SK-N-SH (cell line): ENCODE results near the gene WNT2. TPM values are rescaled to one million over a fixed set of nuclear protein-coding genes. Genes with fewer than 3 reads are reported as not detected.
A peak's percentile ranks its signal among the peaks of the same experiment; 100 is the strongest.

ENCODE experiments used
- CTCF ChIA-PET: fragments of 300-600, 350-600 bp; formaldehyde crosslinking; extraction: SDS; loops from one replicate; lab custom pipeline; 2021; lab: Yijun Ruan, JAX
- POLR2A ChIA-PET: fragments of 350-600 bp; sonication (Branson Sonifier 250); formaldehyde crosslinking; extraction: SDS; loops from one replicate; lab custom pipeline; 2020; ENCODE audit warnings: antibody characterized with exemption, inconsistent platforms; lab: Yijun Ruan, JAX
- DNase-seq: peaks from one replicate; pipeline ENCODE4 v3.0.0; 2012
- H2AFZ ChIP-seq: fragments of 200-600 bp; sonication (generic); 2 replicates; pipeline ENCODE4 v1.8.1; 2016; ENCODE audit warnings: antibody characterized with exemption, mild to moderate bottlenecking, low read depth
- H3F3A ChIP-seq: fragments of 200-600 bp; sonication (generic); replicated peaks from 2 replicates; pipeline ENCODE3; 2016; ENCODE audit warnings: antibody characterized with exemption, mild to moderate bottlenecking; ENCODE audit not compliant: insufficient read depth
- H3K27ac ChIP-seq, 2 experiments: fragments of 200-500 bp in 1 of 2; fragments of 200-600 bp in 1 of 2; sonication (Bioruptor generic) in 1 of 2; sonication (generic), shearing (Covaris generic) in 1 of 2; 2 replicates each; pipeline versions ENCODE4 v1.5.1 to v1.6.1; 2014 to 2016; ENCODE audit warnings: low read depth in 2 of 2, inconsistent platforms in 1 of 2, low read length in 1 of 2, mild to moderate bottlenecking in 1 of 2, mixed read lengths in 1 of 2
- H3K27me3 ChIP-seq: fragments of 200-600 bp; sonication (generic), shearing (Covaris generic); 2 replicates; pipeline ENCODE4 v1.6.1; 2016; ENCODE audit warnings: mixed run types; ENCODE audit not compliant: insufficient read depth
- H3K36me3 ChIP-seq, 2 experiments: fragments of 200-500 bp in 1 of 2; fragments of 200-600 bp in 1 of 2; sonication (Bioruptor generic) in 1 of 2; sonication (generic) in 1 of 2; replicated peaks in 1 of 2; 2 replicates each; pipeline versions ENCODE3 to v1.5.1; 2014 to 2016; ENCODE audit warnings: low read length in 1 of 2, mild to moderate bottlenecking in 1 of 2; ENCODE audit not compliant: insufficient read depth in 2 of 2, control insufficient read depth in 1 of 2
- H3K4me1 ChIP-seq, 2 experiments: fragments of 200-500 bp in 1 of 2; fragments of 200-600 bp in 1 of 2; sonication (Bioruptor generic) in 1 of 2; sonication (generic), shearing (Covaris generic) in 1 of 2; 2 replicates each; pipeline versions ENCODE4 v1.5.1 to v1.6.1; 2014 to 2016; ENCODE audit warnings: low read depth in 1 of 2, low read length in 1 of 2, mixed run types in 1 of 2; ENCODE audit not compliant: insufficient read depth in 2 of 2, control insufficient read depth in 1 of 2
- H3K4me2 ChIP-seq: fragments of 200-600 bp; sonication (generic), shearing (Covaris generic); 2 replicates; pipeline ENCODE4 v1.6.1; 2017; ENCODE audit warnings: mixed run types
- H3K4me3 ChIP-seq, 2 experiments: fragments of 200-500 bp in 1 of 2; fragments of 200-600 bp in 1 of 2; sonication (Bioruptor generic) in 1 of 2; sonication (generic), shearing (Covaris generic) in 1 of 2; 2 replicates each; pipeline versions ENCODE4 v1.5.1 to v1.8.1; 2014 to 2016; ENCODE audit warnings: low read depth in 2 of 2, inconsistent platforms in 1 of 2, low read length in 1 of 2, mild to moderate bottlenecking in 1 of 2, mixed read lengths in 1 of 2, moderate library complexity in 1 of 2
- H3K79me2 ChIP-seq: fragments of 200-600 bp; sonication (generic); 2 replicates; pipeline ENCODE4 v1.8.1; 2017; ENCODE audit warnings: mild to moderate bottlenecking; ENCODE audit not compliant: insufficient read depth
- H3K9ac ChIP-seq: fragments of 200-600 bp; sonication (generic); 2 replicates; pipeline ENCODE4 v1.6.1; 2017; ENCODE audit warnings: mixed run types
- H3K9me2 ChIP-seq: fragments of 200-600 bp; sonication (generic); 2 replicates; pipeline ENCODE4 v1.6.1; 2017; ENCODE audit warnings: mixed run types
- H3K9me3 ChIP-seq: fragments of 200-600 bp; sonication (generic); 2 replicates; pipeline ENCODE4 v1.6.1; 2017; ENCODE audit warnings: mixed run types, mild to moderate bottlenecking, moderate library complexity
- H4K20me1 ChIP-seq: fragments of 200-600 bp; sonication (generic); 2 replicates; pipeline ENCODE4 v1.6.1; 2017; ENCODE audit warnings: mild to moderate bottlenecking, mixed run types; ENCODE audit not compliant: insufficient read depth
- ELF1 ChIP-seq: IDR thresholded peaks from 2 replicates; pipeline ENCODE4 v1.4.0; 2012
- EZH2phosphoT487 ChIP-seq: fragments of 200-600 bp; sonication (generic); IDR thresholded peaks from 2 replicates; pipeline ENCODE4 v1.6.1; 2017; ENCODE audit warnings: low read depth, mixed run types, mild to moderate bottlenecking, antibody characterized with exemption, moderate library complexity, borderline replicate concordance
- FOSL2 ChIP-seq: IDR thresholded peaks from 2 replicates; pipeline ENCODE4 v1.4.0; 2012; ENCODE audit warnings: low read depth, mild to moderate bottlenecking, moderate library complexity, borderline replicate concordance
- JUND ChIP-seq: IDR thresholded peaks from 2 replicates; pipeline ENCODE4 v1.4.0; 2012
- NRF1 ChIP-seq: IDR thresholded peaks from 2 replicates; pipeline ENCODE4 v1.6.1; 2012; ENCODE audit warnings: low read depth, mild to moderate bottlenecking, low read length
- PBX3 ChIP-seq: IDR thresholded peaks from 2 replicates; pipeline ENCODE4; 2012
- POLR2AphosphoS5 ChIP-seq: IDR thresholded peaks from 2 replicates; pipeline ENCODE4 v1.6.1; 2012; ENCODE audit warnings: low read depth, low read length
- RCOR1 ChIP-seq: fragments of 150-350 bp; IDR thresholded peaks from 2 replicates; pipeline ENCODE4 v1.6.1; 2017; ENCODE audit warnings: antibody characterized with exemption, low read length
- RXRA ChIP-seq: IDR thresholded peaks from 2 replicates; pipeline ENCODE4 v1.4.0; 2012; ENCODE audit warnings: low read depth, mild to moderate bottlenecking, borderline replicate concordance
- TAF1 ChIP-seq: IDR thresholded peaks from 2 replicates; pipeline ENCODE4 v1.6.1; 2012; ENCODE audit warnings: low read depth, mild to moderate bottlenecking, low read length, moderate library complexity, borderline replicate concordance
- TEAD4 ChIP-seq: IDR thresholded peaks from 2 replicates; pipeline ENCODE4 v1.4.0; 2012; ENCODE audit warnings: mild to moderate bottlenecking, borderline replicate concordance; ENCODE audit not compliant: insufficient read depth
- WGBS: methylation state at CpG from one replicate; pipeline ENCODE4 v1.1.6; 2017; ENCODE audit warnings: low lambda C conversion rate; 5-methylcytosine and 5-hydroxymethylcytosine counted together
- polyA plus RNA-seq, 3 experiments: library from polyadenylated mRNA; depleted of rRNA; stranded (reverse); fragments of >200 nt; gene quantifications; 2 replicates each; pipeline ENCODE4 v1.2.3, GENCODE V29; 2012
- TF ChIP-seq, protein P1 (sequence below): fragments of 200-600 bp; sonication (generic); IDR thresholded peaks from 2 replicates; pipeline ENCODE4 v1.6.1; 2017; ENCODE audit warnings: antibody characterized with exemption, mild to moderate bottlenecking, moderate library complexity

The WNT2 gene
- polyA plus RNA-seq (2012; rRNA removed) = 0.05 TPM in 1 of 2 replicates, not detected in the other
- 0.01 and 0.03 TPM in 2 replicates for polyA plus RNA-seq (2012; cell fraction: cytosol; rRNA removed)
- polyA plus RNA-seq (2012; cell fraction: nucleus; rRNA removed) = not detected in 2 replicates

- no peaks in the 10 kb centered on the region for H3K36me3 ChIP-seq
- H3K9me2 ChIP-seq = no peaks in the 10 kb centered on the region
- CTCF ChIA-PET = interaction anchor here (0.6 to 1.4 kb wide), 5 partner anchors 11 to 147 kb away, joined by 3 to 6 read pairs (median 3); no protein-coding TSS in a partner anchor
- H3K27ac ChIP-seq = no peak within 1 kb of the TSS
- peak; percentile 39 for DNase-seq
- 0 out of 2 replicates have a peak, but pooled peaks cover 10% of the 10 kb centered on the region for H3K9me3 ChIP-seq
- no peaks in the 10 kb centered on the region for H3K79me2 ChIP-seq
- peak within 1 kb of the TSS; percentile 28 to 48; a peak in 3 of 4 replicates for H3K4me3 ChIP-seq
- WGBS = 2% methylated on average over 48 of the region's 60 CpGs
- peak; percentile 70 for TF ChIP-seq EZH2phosphoT487
- TF ChIP-seq TEAD4 = no peak
- TF ChIP-seq FOSL2 = no peak
- TF ChIP-seq, all 33 proteins: peak for 1
- POLR2A ChIA-PET = no interaction called here
- Histone ChIP-seq H3K9ac (no peak within 1 kb of the TSS), H2AFZ (peak within 1 kb of the TSS; percentile 71; the same call in 1 of the 2 replicates), H3K4me1 (no peaks in the 10 kb centered on the region; a peak in 1 of 4 replicates), H3K4me2 (peak within 1 kb of the TSS; percentile 72), H3K27me3 (peaks cover 71% of the 10 kb centered on the region), H3F3A (no peaks in the 10 kb centered on the region), H4K20me1 (no peaks in the 10 kb centered on the region)
Observed at GRCh38 chr7:117322741-117323304, at the start of gene WNT2. WNT2 (minus strand) TSS chr7:117323058; CDS start chr7:117322989, 69 bp downstream.

DNA sequence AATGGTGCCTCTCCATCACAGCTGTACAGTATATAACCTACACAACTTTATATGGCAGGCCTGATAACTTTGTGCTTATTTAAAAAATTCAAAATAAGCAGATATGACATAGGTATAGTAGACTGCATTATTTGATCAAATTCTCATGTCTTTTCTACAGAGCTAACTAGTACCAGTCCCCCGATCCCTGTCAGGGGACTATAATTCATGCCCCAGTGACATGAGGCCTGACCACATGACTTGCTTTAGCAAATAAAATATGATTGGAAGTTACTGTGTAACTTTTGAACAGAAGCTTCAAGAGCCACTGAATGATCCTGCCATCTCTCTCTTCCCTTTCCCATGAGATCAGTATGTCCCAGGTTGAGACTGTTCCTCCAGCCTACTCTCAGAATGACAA lies 49.2 kb upstream of the WNT2 start:
- no peak overlapping the region for H2AFZ ChIP-seq
- CTCF ChIA-PET = interaction anchor here (0.9 to 1.6 kb wide), 2 partner anchors 23 to 28 kb away, joined by 4 to 8 read pairs; no protein-coding TSS in a partner anchor
- 5% methylated on average over 1 of the region's 1 CpG for WGBS

More for the DNA sequence above, 49.2 kb upstream of the WNT2 start:
- POLR2A ChIA-PET = no interaction called here
- Histone ChIP-seq H4K20me1 (no peaks in the 10 kb centered on the region), H3F3A (no peaks in the 10 kb centered on the region), H3K4me1 (no peaks in the 10 kb centered on the region), H3K4me3 (no peak overlapping the region), H3K27ac (no peak overlapping the region), H3K27me3 (peaks cover 16% of the 10 kb centered on the region; the same call in 1 of the 2 replicates), H3K9ac (no peak overlapping the region), H3K9me3 (no peaks in the 10 kb centered on the region), H3K4me2 (no peak overlapping the region), H3K36me3 (no peaks in the 10 kb centered on the region), H3K9me2 (no peaks in the 10 kb centered on the region), H3K79me2 (no peaks in the 10 kb centered on the region)
- TF ChIP-seq RCOR1 (no peak), EZH2phosphoT487 (no peak), PBX3 (no peak), TAF1 (no peak), NRF1 (no peak), JUND (no peak), ELF1 (no peak), FOSL2 (no peak), RXRA (no peak), POLR2AphosphoS5 (no peak)
- TF ChIP-seq, protein P1, sequence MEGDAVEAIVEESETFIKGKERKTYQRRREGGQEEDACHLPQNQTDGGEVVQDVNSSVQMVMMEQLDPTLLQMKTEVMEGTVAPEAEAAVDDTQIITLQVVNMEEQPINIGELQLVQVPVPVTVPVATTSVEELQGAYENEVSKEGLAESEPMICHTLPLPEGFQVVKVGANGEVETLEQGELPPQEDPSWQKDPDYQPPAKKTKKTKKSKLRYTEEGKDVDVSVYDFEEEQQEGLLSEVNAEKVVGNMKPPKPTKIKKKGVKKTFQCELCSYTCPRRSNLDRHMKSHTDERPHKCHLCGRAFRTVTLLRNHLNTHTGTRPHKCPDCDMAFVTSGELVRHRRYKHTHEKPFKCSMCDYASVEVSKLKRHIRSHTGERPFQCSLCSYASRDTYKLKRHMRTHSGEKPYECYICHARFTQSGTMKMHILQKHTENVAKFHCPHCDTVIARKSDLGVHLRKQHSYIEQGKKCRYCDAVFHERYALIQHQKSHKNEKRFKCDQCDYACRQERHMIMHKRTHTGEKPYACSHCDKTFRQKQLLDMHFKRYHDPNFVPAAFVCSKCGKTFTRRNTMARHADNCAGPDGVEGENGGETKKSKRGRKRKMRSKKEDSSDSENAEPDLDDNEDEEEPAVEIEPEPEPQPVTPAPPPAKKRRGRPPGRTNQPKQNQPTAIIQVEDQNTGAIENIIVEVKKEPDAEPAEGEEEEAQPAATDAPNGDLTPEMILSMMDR = no peak
- no peak for DNase-seq
